GM21526 (cell line): ENCODE results near the gene VIL1.

Source experiments
- ATAC-seq: cut with Tn5 transposase; IDR thresholded peaks from one replicate; pipeline ENCODE4 v1.9.1; 2021; ENCODE audit warnings: moderate library complexity; ENCODE audit not compliant: unreplicated experiment, low FRiP score

Gene VIL1

GRCh38 chr2:218479595-218479994, 60.7 kb downstream of the VIL1 start:
- ATAC-seq: no peak

DNA sequence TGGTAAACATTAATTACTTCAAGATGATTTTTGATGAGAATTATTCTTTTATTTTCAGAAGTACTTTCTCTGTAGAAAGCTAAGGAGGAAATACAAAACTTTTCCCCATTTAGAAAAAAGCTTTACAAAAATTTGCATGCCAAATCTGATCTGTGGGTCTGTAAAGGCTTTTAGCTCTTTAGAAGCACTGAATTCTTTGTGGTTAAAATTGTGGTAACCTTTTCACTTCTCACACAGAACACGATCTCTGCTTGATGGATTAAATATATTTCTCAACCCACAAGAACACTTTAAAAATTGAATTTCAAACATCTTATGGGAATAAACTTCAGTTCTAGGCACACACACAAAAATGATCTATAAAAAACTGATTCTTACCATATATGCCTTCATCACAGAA, 63.7 kb downstream of the VIL1 start:
- no peak for ATAC-seq

GRCh38 chr2:218485986-218486667, 67.2 kb downstream of the VIL1 start:
- ATAC-seq: no peak

DNA sequence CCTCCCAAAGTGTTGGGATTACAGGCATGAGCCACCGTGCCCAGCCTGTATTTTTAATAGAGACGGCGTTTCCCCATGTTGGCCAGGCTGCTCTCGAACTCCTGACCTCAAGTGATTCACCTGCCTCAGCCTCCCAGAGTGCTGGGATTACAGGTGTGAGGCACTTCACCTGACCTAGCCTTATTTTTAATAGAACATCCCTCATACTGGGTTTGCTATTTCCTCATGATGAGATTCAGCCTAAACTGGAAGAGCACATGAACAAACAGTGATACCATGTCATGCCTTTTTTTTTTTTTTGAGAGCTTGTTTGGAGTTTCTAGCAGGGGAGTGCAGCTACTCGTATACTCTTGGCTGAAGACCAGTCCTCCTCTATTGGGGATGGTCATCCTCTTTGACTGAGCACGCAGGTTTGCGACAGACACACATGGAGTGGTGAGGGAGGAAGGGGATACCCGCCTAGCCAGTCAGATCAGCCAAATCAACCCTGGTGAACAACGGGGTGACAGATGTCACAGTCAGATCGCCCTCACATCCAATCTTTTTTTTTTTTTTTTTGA, 81.7 kb downstream of the VIL1 start:
- ATAC-seq: no peak

GRCh38 chr2:218501665-218502064, 82.7 kb downstream of the VIL1 start:
- no peak for ATAC-seq
